MM.1S (cell line): Measurements from ENCODE around the gene FAR2.

Experiments
- CTCF ChIP-seq: fragments of 300-600 bp; sonication (generic); IDR thresholded peaks from 2 replicates; pipeline ENCODE4 v1.5.1; 2016; ENCODE audit warnings: antibody characterized with exemption, low read length, mixed read lengths
- EZH2 ChIP-seq: fragments of 300-600 bp; sonication (generic); optimal IDR thresholded peaks from 2 replicates; pipeline ENCODE3; 2017; ENCODE audit warnings: low read depth, mild to moderate bottlenecking, antibody characterized with exemption, low read length, mixed read lengths

GRCh38 chr12:29211696-29212095, 62.6 kb downstream of the FAR2 start:
- no peak for TF ChIP-seq EZH2
- no peak for TF ChIP-seq CTCF
